Hematopoietic multipotent progenitor cell treated with erythropoietin and hydrocortisone succinate and interleukin-3 and kit ligand, for 6 days (in vitro differentiated cells): ENCODE data around the gene PKD1.
"Not testable (repeated sequence)": the region's sequence is repeated elsewhere in the genome, so short reads cannot be mapped to it uniquely, and the experiment has no call there.

Source experiments
- DNase-seq: peaks from one replicate; pipeline ENCODE4 v3.0.0-alpha.2; 2015

Gene PKD1

GRCh38 chr16:2105291-2105690, 30.4 kb downstream of the PKD1 start:
- DNase-seq: not testable (repeated sequence)

- not testable (repeated sequence) for DNase-seq
These were observed 31.2 kb downstream of the PKD1 start for GRCh38 chr16:2104464-2104863.

- no peak for DNase-seq
These were observed 33.2 kb downstream of the PKD1 start for GRCh38 chr16:2102471-2102870.

- not testable (repeated sequence) for DNase-seq
These were observed 34.1 kb downstream of the PKD1 start for GRCh38 chr16:2101581-2101980.

GRCh38 chr16:2097689-2098088, 38.0 kb downstream of the PKD1 start:
- DNase-seq: not testable (repeated sequence)

GRCh38 chr16:2096853-2097595, 38.7 kb downstream of the PKD1 start:
- no peak for DNase-seq

GRCh38 chr16:2095918-2096582, 39.6 kb downstream of the PKD1 start:
- DNase-seq: no peak

GRCh38 chr16:2095315-2095853, 40.3 kb downstream of the PKD1 start:
- no peak for DNase-seq

- no peak for DNase-seq
These were observed 41.9 kb downstream of the PKD1 start for GRCh38 chr16:2093793-2094192.

GRCh38 chr16:2092866-2093265, 42.8 kb downstream of the PKD1 start:
- no peak for DNase-seq

GRCh38 chr16:2092256-2092620, 43.5 kb downstream of the PKD1 start:
- DNase-seq: no peak

GRCh38 chr16:2091547-2092255, 44.0 kb downstream of the PKD1 start:
- no peak for DNase-seq

- DNase-seq: no peak
These were observed 44.7 kb downstream of the PKD1 start for GRCh38 chr16:2090777-2091546.

GRCh38 chr16:2090481-2090776, 45.3 kb downstream of the PKD1 start:
- DNase-seq: no peak

GRCh38 chr16:2089706-2090480, 45.8 kb downstream of the PKD1 start:
- DNase-seq: no peak

- no peak for DNase-seq
These were observed 46.8 kb downstream of the PKD1 start for GRCh38 chr16:2088759-2089358.

GRCh38 chr16:2087748-2088631, 47.7 kb downstream of the PKD1 start:
- DNase-seq: no peak

- DNase-seq: no peak
These were observed 48.6 kb downstream of the PKD1 start for GRCh38 chr16:2086812-2087747.

- no peak for DNase-seq
These were observed 49.5 kb downstream of the PKD1 start for GRCh38 chr16:2086106-2086742.
